Measurements from ENCODE around the gene TDRD12.

The TDRD12 gene

DNA sequence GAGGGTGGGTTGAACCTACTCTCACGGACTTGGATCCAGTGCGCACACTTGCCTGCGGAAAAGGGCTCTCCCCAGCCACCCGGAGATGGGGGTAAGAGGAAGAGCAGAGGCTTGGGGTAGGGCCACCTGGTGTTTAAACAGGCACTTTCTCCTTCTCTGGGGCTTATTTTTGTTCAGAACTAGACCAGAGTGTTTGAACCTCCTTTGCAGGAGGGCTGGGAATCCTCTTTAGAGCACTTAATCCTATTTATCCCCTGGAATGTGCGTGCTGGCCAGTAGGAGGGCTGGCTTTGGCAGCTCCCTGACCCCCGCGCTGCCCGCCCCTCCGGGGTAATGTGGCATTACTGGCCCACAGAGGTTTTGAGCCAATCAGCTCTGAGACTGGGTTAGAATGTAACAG is 41.9 kb upstream of the TDRD12 start:
- no peak for TF ChIP-seq TCF12 (IDR thresholded peaks at IDR 0.05; ENCODE audit: low read depth)
- TF ChIP-seq ZBTB7A (IDR thresholded peaks at IDR 0.05; ENCODE audit: low read depth), result no peak
- no peak for TF ChIP-seq CEBPB (IDR thresholded peaks at IDR 0.05)
- TF ChIP-seq, protein P1, sequence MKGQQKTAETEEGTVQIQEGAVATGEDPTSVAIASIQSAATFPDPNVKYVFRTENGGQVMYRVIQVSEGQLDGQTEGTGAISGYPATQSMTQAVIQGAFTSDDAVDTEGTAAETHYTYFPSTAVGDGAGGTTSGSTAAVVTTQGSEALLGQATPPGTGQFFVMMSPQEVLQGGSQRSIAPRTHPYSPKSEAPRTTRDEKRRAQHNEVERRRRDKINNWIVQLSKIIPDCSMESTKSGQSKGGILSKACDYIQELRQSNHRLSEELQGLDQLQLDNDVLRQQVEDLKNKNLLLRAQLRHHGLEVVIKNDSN (IDR thresholded peaks at IDR 0.05), result no peak
- TF ChIP-seq RAD21 (IDR thresholded peaks at IDR 0.05; ENCODE audit: low read depth), result no peak
- TF ChIP-seq, protein P2, sequence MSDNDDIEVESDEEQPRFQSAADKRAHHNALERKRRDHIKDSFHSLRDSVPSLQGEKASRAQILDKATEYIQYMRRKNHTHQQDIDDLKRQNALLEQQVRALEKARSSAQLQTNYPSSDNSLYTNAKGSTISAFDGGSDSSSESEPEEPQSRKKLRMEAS (IDR thresholded peaks at IDR 0.05), result no peak
- no peak for TF ChIP-seq YY1 (IDR thresholded peaks at IDR 0.05; ENCODE audit: low read depth)
- TF ChIP-seq, protein P3, sequence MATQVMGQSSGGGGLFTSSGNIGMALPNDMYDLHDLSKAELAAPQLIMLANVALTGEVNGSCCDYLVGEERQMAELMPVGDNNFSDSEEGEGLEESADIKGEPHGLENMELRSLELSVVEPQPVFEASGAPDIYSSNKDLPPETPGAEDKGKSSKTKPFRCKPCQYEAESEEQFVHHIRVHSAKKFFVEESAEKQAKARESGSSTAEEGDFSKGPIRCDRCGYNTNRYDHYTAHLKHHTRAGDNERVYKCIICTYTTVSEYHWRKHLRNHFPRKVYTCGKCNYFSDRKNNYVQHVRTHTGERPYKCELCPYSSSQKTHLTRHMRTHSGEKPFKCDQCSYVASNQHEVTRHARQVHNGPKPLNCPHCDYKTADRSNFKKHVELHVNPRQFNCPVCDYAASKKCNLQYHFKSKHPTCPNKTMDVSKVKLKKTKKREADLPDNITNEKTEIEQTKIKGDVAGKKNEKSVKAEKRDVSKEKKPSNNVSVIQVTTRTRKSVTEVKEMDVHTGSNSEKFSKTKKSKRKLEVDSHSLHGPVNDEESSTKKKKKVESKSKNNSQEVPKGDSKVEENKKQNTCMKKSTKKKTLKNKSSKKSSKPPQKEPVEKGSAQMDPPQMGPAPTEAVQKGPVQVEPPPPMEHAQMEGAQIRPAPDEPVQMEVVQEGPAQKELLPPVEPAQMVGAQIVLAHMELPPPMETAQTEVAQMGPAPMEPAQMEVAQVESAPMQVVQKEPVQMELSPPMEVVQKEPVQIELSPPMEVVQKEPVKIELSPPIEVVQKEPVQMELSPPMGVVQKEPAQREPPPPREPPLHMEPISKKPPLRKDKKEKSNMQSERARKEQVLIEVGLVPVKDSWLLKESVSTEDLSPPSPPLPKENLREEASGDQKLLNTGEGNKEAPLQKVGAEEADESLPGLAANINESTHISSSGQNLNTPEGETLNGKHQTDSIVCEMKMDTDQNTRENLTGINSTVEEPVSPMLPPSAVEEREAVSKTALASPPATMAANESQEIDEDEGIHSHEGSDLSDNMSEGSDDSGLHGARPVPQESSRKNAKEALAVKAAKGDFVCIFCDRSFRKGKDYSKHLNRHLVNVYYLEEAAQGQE (IDR thresholded peaks at IDR 0.05; ENCODE audit: low read depth), result no peak
- TF ChIP-seq FOXM1 (IDR thresholded peaks at IDR 0.05; ENCODE audit: borderline replicate concordance, low read depth), result no peak
- no peak for TF ChIP-seq CREB1 (IDR thresholded peaks at IDR 0.05; ENCODE audit: low read depth)
- TF ChIP-seq EGR1 (IDR thresholded peaks at IDR 0.05), result no peak
- TF ChIP-seq TEAD4 (IDR thresholded peaks at IDR 0.05), result no peak

DNA sequence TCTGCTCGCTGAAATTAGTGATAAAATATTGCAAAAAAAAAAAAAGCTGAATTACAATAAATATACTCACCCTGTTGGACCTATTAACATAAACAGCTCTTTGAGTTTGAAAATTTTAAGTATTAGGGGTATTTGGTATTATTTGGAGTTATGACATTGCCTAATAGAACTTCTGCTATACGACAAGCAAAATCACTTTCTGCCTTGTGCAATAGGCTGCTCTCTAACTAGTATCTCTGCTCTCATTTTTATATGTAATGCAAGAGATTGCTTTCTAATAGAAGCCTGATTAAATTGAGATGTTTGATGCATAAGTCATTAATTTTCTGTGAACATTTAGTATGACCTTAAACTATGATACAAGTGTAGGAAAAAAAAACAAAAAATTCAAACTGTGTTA is 38.6 kb upstream of the TDRD12 start:
- TF ChIP-seq, protein P2 (IDR thresholded peaks at IDR 0.05), result no peak
- TF ChIP-seq CREB1 (IDR thresholded peaks at IDR 0.05; ENCODE audit: low read depth) (no peak), ZBTB7A (IDR thresholded peaks at IDR 0.05; ENCODE audit: low read depth) (no peak), EGR1 (IDR thresholded peaks at IDR 0.05) (no peak)

DNA sequence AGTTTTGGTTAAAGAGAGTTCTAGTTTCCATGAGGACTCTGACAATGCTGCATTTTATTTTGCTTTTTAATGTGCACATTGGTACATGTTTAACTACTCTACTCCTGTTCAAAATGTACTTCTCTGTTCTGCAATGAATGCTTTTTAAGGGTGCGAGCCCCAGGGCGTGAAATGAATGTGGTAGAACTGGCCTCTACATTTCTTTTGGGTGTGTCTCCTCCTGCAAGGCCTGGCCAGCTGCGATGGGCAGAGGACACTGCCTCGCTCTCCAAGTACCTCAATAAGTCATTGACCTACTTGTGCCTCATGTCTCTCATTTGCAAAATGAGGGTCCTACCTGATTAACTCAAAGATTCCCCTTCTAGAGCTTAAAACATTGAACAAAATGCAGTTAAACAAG is 37.2 kb upstream of the TDRD12 start:
- TF ChIP-seq TEAD4 (IDR thresholded peaks at IDR 0.05) (peak; percentile 43; the same call in 1 of the 2 replicates), RAD21 (IDR thresholded peaks at IDR 0.05; ENCODE audit: low read depth) (no peak)

DNA sequence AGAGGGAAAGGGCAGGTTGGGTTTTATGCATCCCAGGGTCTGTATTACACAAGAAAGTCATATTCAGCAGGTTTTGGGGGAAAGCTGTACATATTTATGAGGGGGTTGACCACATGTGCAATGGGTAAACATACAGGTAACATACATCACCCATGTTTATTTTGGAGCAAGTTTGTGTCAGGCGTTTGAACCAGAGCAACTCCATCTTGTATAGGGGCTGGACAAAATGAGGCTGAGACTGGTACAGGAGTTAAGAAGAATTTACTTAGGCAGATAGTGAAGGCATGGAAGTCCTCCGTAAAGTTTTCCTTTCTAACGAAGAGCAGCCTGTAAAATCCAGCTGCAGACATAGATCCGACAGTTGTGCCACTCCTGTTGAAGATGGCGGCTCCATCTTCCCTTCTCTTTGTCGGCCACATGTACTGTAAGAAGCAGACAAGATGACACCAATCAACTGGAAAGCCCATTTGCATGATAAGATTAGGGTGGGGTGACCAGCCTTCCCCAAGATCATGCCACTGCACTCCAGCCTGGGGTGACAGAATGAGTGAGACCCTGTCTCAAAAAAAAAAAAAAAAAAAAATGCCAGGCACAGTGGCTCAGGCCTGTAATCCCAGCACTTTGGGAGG is 32.6 kb upstream of the TDRD12 start:
- TF ChIP-seq, protein P1 (IDR thresholded peaks at IDR 0.05), result no peak
- TF ChIP-seq, protein P3 (IDR thresholded peaks at IDR 0.05; ENCODE audit: low read depth), result no peak

DNA sequence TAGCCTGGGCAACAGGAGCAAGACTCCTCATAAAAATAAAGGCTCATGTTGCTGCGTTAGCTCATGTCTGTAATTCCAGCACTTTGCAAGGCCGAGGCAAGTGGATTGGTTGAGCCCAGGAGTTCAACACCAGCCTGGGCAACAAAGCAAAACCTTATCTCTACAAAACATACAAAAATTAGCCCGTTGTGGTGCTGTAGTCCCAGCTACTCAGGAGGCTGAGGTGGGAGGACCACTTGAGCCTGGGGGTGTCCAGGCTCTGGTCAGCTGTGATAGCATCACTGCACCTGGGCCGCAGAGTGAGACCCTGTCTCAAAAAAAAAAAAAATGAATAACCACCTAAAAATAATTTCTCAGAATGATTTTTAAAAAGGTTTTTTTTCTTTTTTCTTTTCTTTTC is 31.9 kb upstream of the TDRD12 start:
- TF ChIP-seq, protein P3 (IDR thresholded peaks at IDR 0.05; ENCODE audit: low read depth), result no peak
- no peak for TF ChIP-seq ZBTB7A (IDR thresholded peaks at IDR 0.05; ENCODE audit: low read depth)
- no peak for TF ChIP-seq YY1 (IDR thresholded peaks at IDR 0.05; ENCODE audit: low read depth)

DNA sequence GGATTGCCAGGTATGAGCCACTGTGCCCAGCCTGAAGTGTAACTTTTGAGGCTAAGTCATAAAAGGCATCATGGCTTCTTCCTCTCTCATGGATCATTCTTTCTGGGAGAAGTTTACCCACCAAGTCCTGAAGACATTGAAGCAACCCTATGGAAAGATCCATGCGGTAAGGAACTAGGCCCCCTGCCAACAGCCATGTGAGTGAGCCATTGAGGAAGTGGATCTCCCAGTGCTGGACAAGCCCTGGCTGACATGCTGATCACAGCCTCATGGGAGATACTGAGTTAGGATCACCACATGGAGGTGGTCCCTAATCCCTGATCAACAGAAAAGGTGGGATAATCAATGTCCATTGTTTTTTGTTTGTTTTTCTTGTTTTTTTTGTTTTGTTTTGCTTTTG is 31.3 kb upstream of the TDRD12 start:
- no peak for TF ChIP-seq TCF12 (IDR thresholded peaks at IDR 0.05; ENCODE audit: low read depth)
- no peak for TF ChIP-seq EP300 (IDR thresholded peaks at IDR 0.05; ENCODE audit: borderline replicate concordance)
- no peak for TF ChIP-seq ZBTB7A (IDR thresholded peaks at IDR 0.05; ENCODE audit: low read depth)
- TF ChIP-seq EGR1 (IDR thresholded peaks at IDR 0.05), result no peak
- TF ChIP-seq FOXM1 (IDR thresholded peaks at IDR 0.05; ENCODE audit: borderline replicate concordance, low read depth), result no peak
- TF ChIP-seq, protein P3 (IDR thresholded peaks at IDR 0.05; ENCODE audit: low read depth), result no peak
